Bronchial epithelial cell (primary cell): Measurements from ENCODE around the gene AHI1. TPM values are rescaled to one million over a fixed set of nuclear protein-coding genes. Genes with fewer than 3 reads are reported as not detected.

Experiments used
- DNase-seq: peaks from one replicate; pipeline ENCODE4 v3.0.0-alpha.2; 2010; ENCODE audit warnings: low read depth
- FAIRE-seq: peaks from 2 replicates; lab custom pipeline; 2011; peaks lifted over from hg19 to GRCh38; lab: Jason Lieb, UNC
- H3K27me3 ChIP-seq: 2 replicates; pipeline ENCODE4 v1.5.1; 2011; ENCODE audit warnings: low read length; ENCODE audit not compliant: control insufficient read depth, insufficient read depth
- H3K36me3 ChIP-seq: 2 replicates; pipeline ENCODE4 v1.5.1; 2011; ENCODE audit warnings: low read length; ENCODE audit not compliant: control insufficient read depth, insufficient read depth
- H3K4me3 ChIP-seq: 2 replicates; pipeline ENCODE4 v1.5.1; 2011; ENCODE audit warnings: mild to moderate bottlenecking, low read depth, low read length, control low read depth
- total RNA-seq: library from RNA; depleted of rRNA; stranded (reverse); fragments of >200 nt; gene quantifications from 2 replicates; pipeline ENCODE4 v1.2.1, GENCODE V29; 2014
- TF ChIP-seq, protein P1 (sequence below): IDR thresholded peaks from 2 replicates; pipeline ENCODE4 v1.5.1; 2011; ENCODE audit warnings: mild to moderate bottlenecking, moderate library complexity, low read length, control low read depth, inconsistent platforms; ENCODE audit not compliant: insufficient read depth, severe bottlenecking

Gene AHI1
- total RNA-seq, 1 donor from 2014 or later = 5.5 TPM

GRCh38 chr6:135402311-135402710 is 95.2 kb downstream of the AHI1 start:
- DNase-seq (no peak), FAIRE-seq (no peak)
- Histone ChIP-seq H3K27me3 (no peaks in the 10 kb centered on the region), H3K4me3 (no peak overlapping the region), H3K36me3 (no peaks in the 10 kb centered on the region)
- TF ChIP-seq, protein P1, sequence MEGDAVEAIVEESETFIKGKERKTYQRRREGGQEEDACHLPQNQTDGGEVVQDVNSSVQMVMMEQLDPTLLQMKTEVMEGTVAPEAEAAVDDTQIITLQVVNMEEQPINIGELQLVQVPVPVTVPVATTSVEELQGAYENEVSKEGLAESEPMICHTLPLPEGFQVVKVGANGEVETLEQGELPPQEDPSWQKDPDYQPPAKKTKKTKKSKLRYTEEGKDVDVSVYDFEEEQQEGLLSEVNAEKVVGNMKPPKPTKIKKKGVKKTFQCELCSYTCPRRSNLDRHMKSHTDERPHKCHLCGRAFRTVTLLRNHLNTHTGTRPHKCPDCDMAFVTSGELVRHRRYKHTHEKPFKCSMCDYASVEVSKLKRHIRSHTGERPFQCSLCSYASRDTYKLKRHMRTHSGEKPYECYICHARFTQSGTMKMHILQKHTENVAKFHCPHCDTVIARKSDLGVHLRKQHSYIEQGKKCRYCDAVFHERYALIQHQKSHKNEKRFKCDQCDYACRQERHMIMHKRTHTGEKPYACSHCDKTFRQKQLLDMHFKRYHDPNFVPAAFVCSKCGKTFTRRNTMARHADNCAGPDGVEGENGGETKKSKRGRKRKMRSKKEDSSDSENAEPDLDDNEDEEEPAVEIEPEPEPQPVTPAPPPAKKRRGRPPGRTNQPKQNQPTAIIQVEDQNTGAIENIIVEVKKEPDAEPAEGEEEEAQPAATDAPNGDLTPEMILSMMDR = no peak

- FAIRE-seq = no peak
- TF ChIP-seq, protein P1 = no peak
Measured at GRCh38 chr6:135397172-135397952, 100.2 kb downstream of the AHI1 start.

DNA sequence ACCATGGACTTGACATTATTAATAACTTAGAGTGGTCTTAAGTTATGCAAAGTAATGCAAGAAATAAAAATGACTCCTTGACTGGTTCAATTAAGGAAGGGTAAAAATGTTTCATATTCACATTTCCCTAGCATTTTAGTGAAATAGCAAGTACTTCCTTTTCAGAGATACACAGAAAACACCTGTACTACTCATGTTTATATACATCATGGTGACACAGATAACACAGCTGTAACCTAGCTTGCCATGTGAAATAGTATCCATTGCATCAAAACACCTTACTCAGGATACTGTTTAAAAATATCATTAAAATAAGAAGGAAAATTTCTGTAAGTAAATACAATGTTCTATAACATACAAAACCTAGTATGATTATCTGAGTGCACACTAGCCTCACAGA is 102.4 kb downstream of the AHI1 start:
- Histone ChIP-seq H3K4me3 (no peak overlapping the region), H3K27me3 (no peaks in the 10 kb centered on the region), H3K36me3 (no peaks in the 10 kb centered on the region)
- TF ChIP-seq, protein P1 = no peak
- DNase-seq = no peak
- no peak for FAIRE-seq

More at GRCh38 chr6:135397172-135397952, 100.2 kb downstream of the AHI1 start:
- Histone ChIP-seq H3K36me3 (no peaks in the 10 kb centered on the region), H3K27me3 (no peaks in the 10 kb centered on the region), H3K4me3 (no peak overlapping the region)
- DNase-seq = no peak

- H3K36me3 ChIP-seq = no peaks in the 10 kb centered on the region
- TF ChIP-seq, protein P1 = no peak
- no peak for DNase-seq
- FAIRE-seq = no peak
- H3K4me3 ChIP-seq = no peak overlapping the region
- no peaks in the 10 kb centered on the region for H3K27me3 ChIP-seq
Measured at GRCh38 chr6:135393289-135393688, 104.3 kb downstream of the AHI1 start.

GRCh38 chr6:135390458-135390857 is 107.1 kb downstream of the AHI1 start:
- DNase-seq (no peak), FAIRE-seq (no peak)
- no peaks in the 10 kb centered on the region for H3K36me3 ChIP-seq
- no peak overlapping the region for H3K4me3 ChIP-seq
- TF ChIP-seq, protein P1 = no peak
- H3K27me3 ChIP-seq = no peaks in the 10 kb centered on the region
